ENCODE measurements around the gene HOXB3.

Gene HOXB3

GRCh38 chr17:48597778-48598631 lies 8.0 kb upstream of the HOXB3 start:
- DNase-seq (ENCODE audit: low read depth) = no peak

GRCh38 chr17:48597528-48597777 lies 7.4 kb upstream of the HOXB3 start:
- DNase-seq (ENCODE audit: low read depth) = no peak

- no peak for DNase-seq (ENCODE audit: low read depth)
Measured at GRCh38 chr17:48596735-48597527, 6.9 kb upstream of the HOXB3 start.

GRCh38 chr17:48596000-48596734 lies 6.1 kb upstream of the HOXB3 start:
- no peak for DNase-seq (ENCODE audit: low read depth)

GRCh38 chr17:48595278-48595999 lies 5.4 kb upstream of the HOXB3 start:
- DNase-seq (ENCODE audit: low read depth) = no peak

GRCh38 chr17:48594538-48595277 lies 4.7 kb upstream of the HOXB3 start:
- no peak for DNase-seq (ENCODE audit: low read depth)

GRCh38 chr17:48593840-48594537 lies 3.9 kb upstream of the HOXB3 start:
- DNase-seq (ENCODE audit: low read depth) = peak; percentile 64

GRCh38 chr17:48593126-48593829 lies 3.2 kb upstream of the HOXB3 start, which contains the start of gene HOXB5:
TSS of gene HOXB5 (minus strand) at chr17:48593779. CDS start at chr17:48593682, 97 bp downstream.
- DNase-seq (ENCODE audit: low read depth) = no peak

GRCh38 chr17:48592577-48592976 lies 2.5 kb upstream of the HOXB3 start:
- DNase-seq (ENCODE audit: low read depth) = no peak

- no peak for DNase-seq (ENCODE audit: low read depth)
Measured at GRCh38 chr17:48592057-48592514, 2.0 kb upstream of the HOXB3 start.

GRCh38 chr17:48591255-48592056 lies 1.4 kb upstream of the HOXB3 start:
- DNase-seq (ENCODE audit: low read depth) = no peak

- no peak for DNase-seq (ENCODE audit: low read depth)
Measured at GRCh38 chr17:48590607-48591161, 643 bp upstream of the HOXB3 start.

GRCh38 chr17:48589060-48589830 lies 796 bp downstream of the HOXB3 start:
- no peak for DNase-seq (ENCODE audit: low read depth)

- no peak for DNase-seq (ENCODE audit: low read depth)
Measured at GRCh38 chr17:48588528-48588927, 1.5 kb downstream of the HOXB3 start.

- no peak for DNase-seq (ENCODE audit: low read depth)
Measured at GRCh38 chr17:48588074-48588415, 2.0 kb downstream of the HOXB3 start.

- no peak for DNase-seq (ENCODE audit: low read depth)
Measured at GRCh38 chr17:48587276-48588073, 2.6 kb downstream of the HOXB3 start.

Data from stimulated activated CD8-positive, alpha-beta memory T cell treated with anti-CD3 and anti-CD28 coated beads, Interleukin-7, amount 100 ng/mL, for 24 hours (primary cell).